Measurements from ENCODE around the gene MCOLN1. TPM values are rescaled to one million over a fixed set of nuclear protein-coding genes. Genes with fewer than 3 reads are reported as not detected.

The MCOLN1 gene
- total and polyA plus RNA-seq, 2 donors (not counting 3 experiments of a cell fraction or from before 2014, with no cell fraction given): 23.0 to 60.9 TPM

GRCh38 chr19:7480222-7480969, 42.0 kb upstream of the MCOLN1 start:
- no peaks in the 10 kb centered on the region for H3K27me3 ChIP-seq (ENCODE audit: control insufficient read depth in 2 of 2, insufficient read depth in 2 of 2, low read length in 2 of 2)
- no TSS peak for BruUV-seq (replicated peaks)
- H3K36me3 ChIP-seq (ENCODE audit: control insufficient read depth in 2 of 2, extremely low read depth in 1 of 2, insufficient read depth in 2 of 2, low read length in 2 of 2): no peaks in the 10 kb centered on the region
- H3K4me1 ChIP-seq (ENCODE audit: control insufficient read depth, extremely low read depth, insufficient read depth, low read length): no peaks in the 10 kb centered on the region
- ChIA-PET POLR2A (no interaction called here), CTCF (no interaction called here)
- TF ChIP-seq POLR2AphosphoS5 (IDR thresholded peaks at IDR 0.05; ENCODE audit: insufficient read depth, low read depth, low read length) (no peak), JUN (IDR thresholded peaks at IDR 0.05; ENCODE audit: borderline replicate concordance, insufficient read depth, insufficient read length, low read depth) (no peak), GATA2 (IDR thresholded peaks at IDR 0.05; ENCODE audit: insufficient read depth, insufficient read length, low read depth, low read length) (no peak), EZH2 (IDR thresholded peaks at IDR 0.05; ENCODE audit: borderline replicate concordance, low read depth, low read length, severe bottlenecking) (no peak), FOS (IDR thresholded peaks at IDR 0.05; ENCODE audit: borderline replicate concordance, insufficient read depth, low read length) (no peak), POLR2A (IDR thresholded peaks at IDR 0.05; ENCODE audit: low read depth, low read length) (no peak), MYC (IDR thresholded peaks at IDR 0.05; ENCODE audit: low read depth, low read length) (no peak)
- TF ChIP-seq, protein P1, sequence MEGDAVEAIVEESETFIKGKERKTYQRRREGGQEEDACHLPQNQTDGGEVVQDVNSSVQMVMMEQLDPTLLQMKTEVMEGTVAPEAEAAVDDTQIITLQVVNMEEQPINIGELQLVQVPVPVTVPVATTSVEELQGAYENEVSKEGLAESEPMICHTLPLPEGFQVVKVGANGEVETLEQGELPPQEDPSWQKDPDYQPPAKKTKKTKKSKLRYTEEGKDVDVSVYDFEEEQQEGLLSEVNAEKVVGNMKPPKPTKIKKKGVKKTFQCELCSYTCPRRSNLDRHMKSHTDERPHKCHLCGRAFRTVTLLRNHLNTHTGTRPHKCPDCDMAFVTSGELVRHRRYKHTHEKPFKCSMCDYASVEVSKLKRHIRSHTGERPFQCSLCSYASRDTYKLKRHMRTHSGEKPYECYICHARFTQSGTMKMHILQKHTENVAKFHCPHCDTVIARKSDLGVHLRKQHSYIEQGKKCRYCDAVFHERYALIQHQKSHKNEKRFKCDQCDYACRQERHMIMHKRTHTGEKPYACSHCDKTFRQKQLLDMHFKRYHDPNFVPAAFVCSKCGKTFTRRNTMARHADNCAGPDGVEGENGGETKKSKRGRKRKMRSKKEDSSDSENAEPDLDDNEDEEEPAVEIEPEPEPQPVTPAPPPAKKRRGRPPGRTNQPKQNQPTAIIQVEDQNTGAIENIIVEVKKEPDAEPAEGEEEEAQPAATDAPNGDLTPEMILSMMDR (IDR thresholded peaks at IDR 0.05; ENCODE audit: extremely low read depth in 1 of 2, insufficient read depth in 1 of 2, low read depth in 1 of 2, low read length in 2 of 2): no peak
- TF ChIP-seq, protein P2, sequence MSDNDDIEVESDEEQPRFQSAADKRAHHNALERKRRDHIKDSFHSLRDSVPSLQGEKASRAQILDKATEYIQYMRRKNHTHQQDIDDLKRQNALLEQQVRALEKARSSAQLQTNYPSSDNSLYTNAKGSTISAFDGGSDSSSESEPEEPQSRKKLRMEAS (IDR thresholded peaks at IDR 0.05; ENCODE audit: insufficient read depth, insufficient read length): no peak
- FAIRE-seq: no peak
- H3K79me2 ChIP-seq (ENCODE audit: control insufficient read depth, insufficient read depth, low read length): no peaks in the 10 kb centered on the region
- no peak overlapping the region for H3K4me3 ChIP-seq (replicated peaks in 1 of 3; ENCODE audit: insufficient read depth in 1 of 3, low read depth in 1 of 3, low read length in 3 of 3)
- H2AFZ ChIP-seq (ENCODE audit: low read depth, low read length): no peak overlapping the region
- DNase-seq (ENCODE audit: low read depth, low spot score): no peak
- H3K27ac ChIP-seq (ENCODE audit: insufficient read depth, low read depth, low read length): no peak overlapping the region
- H4K20me1 ChIP-seq (replicated peaks; ENCODE audit: control insufficient read depth, extremely low read depth, insufficient read depth, low read length): no peaks in the 10 kb centered on the region
- no peak overlapping the region for H3K4me2 ChIP-seq (ENCODE audit: insufficient read depth, low read length)
- H3K9me1 ChIP-seq (replicated peaks; ENCODE audit: control insufficient read depth, extremely low read depth, insufficient read depth, low read length): no peaks in the 10 kb centered on the region
- dilution Hi-C loops (cut with MboI; ENCODE audit: extremely low pct_ligation_motif_present, low sequenced_read_pairs) (no loop called here), intact Hi-C loops (cut with micrococcal nuclease) (no loop called here)
- H3K9me3 ChIP-seq (replicated peaks; ENCODE audit: control insufficient read depth, insufficient read depth, low read length): no peaks in the 10 kb centered on the region
- H3K9ac ChIP-seq (replicated peaks; ENCODE audit: extremely low read depth, insufficient read depth, low read length): no peak overlapping the region
